ENCODE results near the gene GPX5. TPM values are rescaled to one million over a fixed set of nuclear protein-coding genes. Genes with fewer than 3 reads are reported as not detected.

The GPX5 gene
- total and polyA plus RNA-seq, 4 experiments from 2014 or later = not detected

DNA sequence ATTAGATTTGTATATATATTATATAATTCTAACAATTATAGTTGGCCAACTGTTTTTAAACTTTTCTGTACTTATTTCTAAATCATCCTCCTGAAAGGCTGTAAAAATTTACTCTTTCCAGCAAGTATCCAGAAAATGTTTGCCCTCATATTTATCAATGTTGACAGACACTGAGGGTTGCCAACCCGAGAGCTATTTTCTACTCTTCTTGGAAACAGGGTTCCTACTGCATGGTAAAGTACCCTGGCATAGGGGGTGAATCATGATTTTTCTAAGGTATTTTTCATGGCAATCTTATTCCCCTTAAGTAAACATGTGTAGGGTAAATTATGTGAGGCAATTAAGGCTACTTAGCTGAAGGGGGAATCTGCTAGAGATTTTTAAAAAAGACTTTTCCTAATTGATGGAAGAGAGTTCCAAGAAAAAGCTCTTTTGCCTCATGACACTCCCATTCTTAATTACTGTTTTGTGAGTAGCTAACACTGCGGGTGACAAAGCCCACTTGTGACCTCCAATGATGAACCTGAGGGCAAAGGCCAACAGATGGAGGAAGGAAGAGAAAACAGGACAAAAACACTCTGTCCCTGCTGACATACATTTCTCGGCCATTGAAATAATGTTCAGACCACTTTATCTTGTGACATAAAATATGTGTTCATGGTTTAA lies 37.9 kb downstream of the GPX5 start:
- Mint-ChIP-seq H3K36me3 (no peaks in the 10 kb centered on the region), H3K4me3 (no peak overlapping the region), H3K9me3 (peaks cover 0 to 5% (median under 1%) of the 10 kb centered on the region in 8 donors), H3K27me3 (peaks cover 27 to 29% of the 10 kb centered on the region in 2 donors), H3K27ac (no peak overlapping the region), H3K4me1 (no peaks in the 10 kb centered on the region)
- Histone ChIP-seq H3K27me3 (ENCODE audit: insufficient read depth, low read length) (no peaks in the 10 kb centered on the region), H3K4me3 (ENCODE audit: low read length in 2 of 2) (no peak overlapping the region), H3K36me3 (ENCODE audit: insufficient read depth, low read length) (no peaks in the 10 kb centered on the region), H3K27ac (ENCODE audit: low read depth, low read length) (no peak overlapping the region), H3K9me3 (ENCODE audit: control insufficient read depth in 1 of 2, low read length in 2 of 2) (no peaks in the 10 kb centered on the region), H3K4me1 (ENCODE audit: insufficient read depth, low read length) (no peaks in the 10 kb centered on the region)
- CTCF ChIA-PET (ENCODE audit: partially characterized antibody) = no interaction called here
- POLR2A ChIA-PET (ENCODE audit: partially characterized antibody) = no interaction called here
- DNase-seq = no peak
- intact Hi-C loops (cut with micrococcal nuclease) = no loop called here

DNA sequence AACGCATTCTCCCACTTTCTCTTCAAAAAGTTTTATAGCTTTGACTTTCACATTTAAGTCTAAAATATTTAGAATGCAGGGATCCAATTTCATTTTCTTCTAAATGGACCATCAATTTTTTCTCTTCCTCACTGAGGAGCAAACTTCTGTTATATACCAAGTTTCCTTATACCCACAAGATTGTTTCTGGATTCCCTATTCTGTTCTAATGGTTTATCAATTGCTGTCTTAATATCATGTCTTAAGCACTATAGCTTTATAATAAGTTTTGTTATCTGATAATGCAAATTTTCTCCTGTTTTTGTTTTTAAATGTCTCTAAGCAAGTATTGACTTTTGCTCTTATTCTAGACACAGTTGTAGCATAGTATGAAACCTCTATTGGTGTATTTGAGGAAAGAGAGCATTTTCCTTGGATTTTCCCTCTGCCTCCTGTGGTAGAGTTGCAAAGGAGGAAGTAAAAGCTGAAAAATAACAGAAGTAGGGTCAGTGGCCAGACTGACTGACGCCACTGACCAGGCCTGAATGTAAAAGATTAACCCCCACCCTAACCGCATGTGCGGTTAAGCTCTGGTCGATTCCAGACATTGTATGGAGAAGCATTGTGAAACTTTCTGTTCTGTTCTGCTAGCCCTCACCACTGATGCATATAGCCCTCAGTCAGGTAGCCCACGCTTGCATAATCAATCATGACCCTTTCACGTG lies 40.3 kb downstream of the GPX5 start:
- no peaks in the 10 kb centered on the region for H3K27me3 ChIP-seq (ENCODE audit: insufficient read depth, low read length)
- H3K9me3 ChIP-seq (ENCODE audit: control insufficient read depth in 1 of 2, low read length in 2 of 2) = no peaks in the 10 kb centered on the region
- POLR2A ChIA-PET (ENCODE audit: partially characterized antibody) = no interaction called here
- no peak overlapping the region for H3K27ac ChIP-seq (ENCODE audit: low read depth, low read length)
- H3K4me3 Mint-ChIP-seq = no peak overlapping the region
- DNase-seq = no peak
- H3K4me1 Mint-ChIP-seq = no peaks in the 10 kb centered on the region
- H3K4me3 ChIP-seq (ENCODE audit: low read length in 2 of 2) = no peak overlapping the region
- no peaks in the 10 kb centered on the region for H3K36me3 Mint-ChIP-seq
- CTCF ChIA-PET (ENCODE audit: partially characterized antibody) = no interaction called here
- H3K27me3 Mint-ChIP-seq = peaks cover 32 to 36% of the 10 kb centered on the region in 2 donors
- no peaks in the 10 kb centered on the region for H3K36me3 ChIP-seq (ENCODE audit: insufficient read depth, low read length)
- H3K4me1 ChIP-seq (ENCODE audit: insufficient read depth, low read length) = no peaks in the 10 kb centered on the region
- H3K27ac Mint-ChIP-seq = no peak overlapping the region
- H3K9me3 Mint-ChIP-seq = peaks cover 0 to 5% (median under 1%) of the 10 kb centered on the region in 8 donors
- intact Hi-C loops (cut with micrococcal nuclease) = no loop called here

- POLR2A ChIA-PET (ENCODE audit: partially characterized antibody) = no interaction called here
Measured at GRCh38 chr6:28566527-28567252, 41.0 kb downstream of the GPX5 start.

GRCh38 chr6:28567506-28567905 lies 41.8 kb downstream of the GPX5 start:
- peaks cover 0 to 5% (median under 1%) of the 10 kb centered on the region in 8 donors for H3K9me3 Mint-ChIP-seq
- H3K27ac Mint-ChIP-seq = no peak overlapping the region
- DNase-seq = no peak
- no peaks in the 10 kb centered on the region for H3K9me3 ChIP-seq (ENCODE audit: control insufficient read depth in 1 of 2, low read length in 2 of 2)
- H3K4me1 Mint-ChIP-seq = no peaks in the 10 kb centered on the region
- no peak overlapping the region for H3K4me3 Mint-ChIP-seq
- H3K4me3 ChIP-seq (ENCODE audit: low read length in 2 of 2) = no peak overlapping the region
- ChIA-PET POLR2A (ENCODE audit: partially characterized antibody) (no interaction called here), CTCF (ENCODE audit: partially characterized antibody) (no interaction called here)
- no peaks in the 10 kb centered on the region for H3K36me3 Mint-ChIP-seq
- H3K27ac ChIP-seq (ENCODE audit: low read depth, low read length) = no peak overlapping the region
- H3K4me1 ChIP-seq (ENCODE audit: insufficient read depth, low read length) = no peaks in the 10 kb centered on the region
- no peaks in the 10 kb centered on the region for H3K27me3 ChIP-seq (ENCODE audit: insufficient read depth, low read length)
- intact Hi-C loops (cut with micrococcal nuclease) = no loop called here
- H3K36me3 ChIP-seq (ENCODE audit: insufficient read depth, low read length) = no peaks in the 10 kb centered on the region
- H3K27me3 Mint-ChIP-seq = peaks cover 35 to 38% of the 10 kb centered on the region in 2 donors

More at GRCh38 chr6:28566527-28567252, 41.0 kb downstream of the GPX5 start:
- Histone ChIP-seq H3K27ac (ENCODE audit: low read depth, low read length) (no peak overlapping the region), H3K27me3 (ENCODE audit: insufficient read depth, low read length) (no peaks in the 10 kb centered on the region), H3K36me3 (ENCODE audit: insufficient read depth, low read length) (no peaks in the 10 kb centered on the region), H3K9me3 (ENCODE audit: control insufficient read depth in 1 of 2, low read length in 2 of 2) (no peaks in the 10 kb centered on the region), H3K4me1 (ENCODE audit: insufficient read depth, low read length) (no peaks in the 10 kb centered on the region), H3K4me3 (ENCODE audit: low read length in 2 of 2) (no peak overlapping the region)
- no peak for DNase-seq
- no peaks in the 10 kb centered on the region for H3K36me3 Mint-ChIP-seq
- intact Hi-C loops (cut with micrococcal nuclease) = no loop called here
- H3K27me3 Mint-ChIP-seq = peaks cover 33 to 38% of the 10 kb centered on the region in 2 donors
- CTCF ChIA-PET (ENCODE audit: partially characterized antibody) = no interaction called here
- H3K4me1 Mint-ChIP-seq = no peaks in the 10 kb centered on the region
- no peak overlapping the region for H3K27ac Mint-ChIP-seq
- H3K9me3 Mint-ChIP-seq = peaks cover 0 to 5% (median under 1%) of the 10 kb centered on the region in 8 donors
- no peak overlapping the region for H3K4me3 Mint-ChIP-seq

- intact Hi-C loops (cut with micrococcal nuclease) = no loop called here
- no peak overlapping the region for H3K27ac ChIP-seq (ENCODE audit: low read depth, low read length)
- CTCF ChIA-PET (ENCODE audit: partially characterized antibody) = no interaction called here
Measured at GRCh38 chr6:28568515-28569108, 42.9 kb downstream of the GPX5 start.

GRCh38 chr6:28569748-28570147 lies 44.1 kb downstream of the GPX5 start:
- H3K4me1 Mint-ChIP-seq = no peaks in the 10 kb centered on the region
- no peaks in the 10 kb centered on the region for H3K36me3 Mint-ChIP-seq
- ChIA-PET POLR2A (ENCODE audit: partially characterized antibody) (no interaction called here), CTCF (ENCODE audit: partially characterized antibody) (interaction anchor here (0.8 kb wide), 1 partner anchor 49 kb away, joined by 3 read pairs; no protein-coding TSS in a partner anchor)
- no peak for DNase-seq
- H3K9me3 Mint-ChIP-seq = peaks cover 0 to 5% (median 0%) of the 10 kb centered on the region in 8 donors
- no peak overlapping the region for H3K27ac Mint-ChIP-seq
- H3K9me3 ChIP-seq (ENCODE audit: control insufficient read depth in 1 of 2, low read length in 2 of 2) = no peaks in the 10 kb centered on the region
- no peaks in the 10 kb centered on the region for H3K4me1 ChIP-seq (ENCODE audit: insufficient read depth, low read length)
- no peaks in the 10 kb centered on the region for H3K27me3 ChIP-seq (ENCODE audit: insufficient read depth, low read length)
- no peak overlapping the region for H3K4me3 Mint-ChIP-seq
- no peak overlapping the region for H3K4me3 ChIP-seq (ENCODE audit: low read length in 2 of 2)
- intact Hi-C loops (cut with micrococcal nuclease) = no loop called here
- no peaks in the 10 kb centered on the region for H3K36me3 ChIP-seq (ENCODE audit: insufficient read depth, low read length)
- no peak overlapping the region for H3K27ac ChIP-seq (ENCODE audit: low read depth, low read length)
- peaks cover 36% of the 10 kb centered on the region in 2 donors for H3K27me3 Mint-ChIP-seq

More at GRCh38 chr6:28568515-28569108, 42.9 kb downstream of the GPX5 start:
- Mint-ChIP-seq H3K4me3 (no peak overlapping the region), H3K27me3 (peaks cover 33% of the 10 kb centered on the region in 2 donors), H3K9me3 (peaks cover 0 to 5% (median under 1%) of the 10 kb centered on the region in 8 donors), H3K27ac (no peak overlapping the region), H3K4me1 (no peaks in the 10 kb centered on the region), H3K36me3 (no peaks in the 10 kb centered on the region)
- Histone ChIP-seq H3K27me3 (ENCODE audit: insufficient read depth, low read length) (no peaks in the 10 kb centered on the region), H3K36me3 (ENCODE audit: insufficient read depth, low read length) (no peaks in the 10 kb centered on the region), H3K9me3 (ENCODE audit: control insufficient read depth in 1 of 2, low read length in 2 of 2) (no peaks in the 10 kb centered on the region), H3K4me1 (ENCODE audit: insufficient read depth, low read length) (no peaks in the 10 kb centered on the region), H3K4me3 (ENCODE audit: low read length in 2 of 2) (no peak overlapping the region)
- DNase-seq = no peak
- POLR2A ChIA-PET (ENCODE audit: partially characterized antibody) = no interaction called here

GRCh38 chr6:28580475-28580874 lies 54.8 kb downstream of the GPX5 start:
- DNase-seq = no peak
- H3K4me1 ChIP-seq (ENCODE audit: insufficient read depth, low read length) = no peaks in the 10 kb centered on the region
- H3K4me3 Mint-ChIP-seq = no peak overlapping the region
- peaks cover 0 to 2% (median 0%) of the 10 kb centered on the region in 8 donors for H3K9me3 Mint-ChIP-seq
- H3K27ac ChIP-seq (ENCODE audit: low read depth, low read length) = no peak overlapping the region
- no peak overlapping the region for H3K27ac Mint-ChIP-seq
- peaks cover 13 to 37% of the 10 kb centered on the region in 2 donors for H3K27me3 Mint-ChIP-seq
- ChIA-PET CTCF (ENCODE audit: partially characterized antibody) (no interaction called here), POLR2A (ENCODE audit: partially characterized antibody) (interaction anchor here (0.6 kb wide), 1 partner anchor 68 kb away, joined by 3 read pairs; no protein-coding TSS in a partner anchor)
- H3K36me3 Mint-ChIP-seq = no peaks in the 10 kb centered on the region
- no peaks in the 10 kb centered on the region for H3K9me3 ChIP-seq (ENCODE audit: control insufficient read depth in 1 of 2, low read length in 2 of 2)
- no peak overlapping the region for H3K4me3 ChIP-seq (ENCODE audit: low read length in 2 of 2)
- H3K27me3 ChIP-seq (ENCODE audit: insufficient read depth, low read length) = no peaks in the 10 kb centered on the region
- intact Hi-C loops (cut with micrococcal nuclease) = no loop called here
- H3K4me1 Mint-ChIP-seq = no peaks in the 10 kb centered on the region
- no peaks in the 10 kb centered on the region for H3K36me3 ChIP-seq (ENCODE audit: insufficient read depth, low read length)

Measured in CD4-positive, alpha-beta memory T cell (primary cell).